Fibroblast of lung (primary cell): Measurements from ENCODE around the gene TIMM21. TPM values are rescaled to one million over a fixed set of nuclear protein-coding genes. Genes with fewer than 3 reads are reported as not detected.

ENCODE experiments used
- DNase-seq, 2 donors: peaks; one replicate each; pipeline versions ENCODE4 v3.0.0 to v3.0.0-alpha.2; 2010; ENCODE audit warnings: low read depth in 2 of 2
- H2AFZ ChIP-seq: 2 replicates; pipeline ENCODE4 v1.5.1; 2012; ENCODE audit warnings: low read length, control low read depth, inconsistent platforms
- H3K27ac ChIP-seq: 2 replicates; pipeline ENCODE4 v1.5.1; 2011; ENCODE audit warnings: low read length, control low read depth; ENCODE audit not compliant: insufficient read depth
- H3K27me3 ChIP-seq: 2 replicates; pipeline ENCODE4 v1.5.1; 2011; ENCODE audit warnings: mild to moderate bottlenecking, low read length; ENCODE audit not compliant: control insufficient read depth, insufficient read depth
- H3K36me3 ChIP-seq: 2 replicates; pipeline ENCODE4 v1.5.1; 2011; ENCODE audit warnings: low read length; ENCODE audit not compliant: control insufficient read depth, insufficient read depth
- H3K4me1 ChIP-seq: 2 replicates; pipeline ENCODE4 v1.5.1; 2011; ENCODE audit warnings: low read length; ENCODE audit not compliant: control insufficient read depth, insufficient read depth; ENCODE audit errors: extremely low read depth
- H3K4me2 ChIP-seq: 2 replicates; pipeline ENCODE4 v1.5.1; 2011; ENCODE audit warnings: low read length, control low read depth; ENCODE audit not compliant: insufficient read depth; ENCODE audit errors: extremely low read depth
- H3K4me3 ChIP-seq, 4 experiments: fragments of 200-600 bp in 1 of 4; sonication (generic) in 1 of 4; replicated peaks in 1 of 4; 2 replicates each; pipeline ENCODE4 v1.5.1; 2011 to 2016; ENCODE audit warnings: low read length in 4 of 4, low read depth in 3 of 4, mild to moderate bottlenecking in 3 of 4, control low read depth in 2 of 4, inconsistent platforms in 1 of 4, mixed read lengths in 1 of 4; ENCODE audit not compliant: insufficient read depth in 1 of 4; ENCODE audit errors: control extremely low read depth in 1 of 4
- H3K79me2 ChIP-seq: 2 replicates; pipeline ENCODE4 v1.5.1; 2012; ENCODE audit warnings: mild to moderate bottlenecking, low read length, inconsistent platforms; ENCODE audit not compliant: control insufficient read depth, insufficient read depth
- H3K9ac ChIP-seq: 2 replicates; pipeline ENCODE4 v1.5.1; 2011; ENCODE audit warnings: mild to moderate bottlenecking, low read length, control low read depth; ENCODE audit not compliant: insufficient read depth
- H3K9me3 ChIP-seq: 2 replicates; pipeline ENCODE4 v1.5.1; 2012; ENCODE audit warnings: low read depth, low read length; ENCODE audit not compliant: control insufficient read depth, insufficient read depth
- H4K20me1 ChIP-seq: 2 replicates; pipeline ENCODE4 v1.5.1; 2011; ENCODE audit warnings: low read length; ENCODE audit not compliant: control insufficient read depth, insufficient read depth; ENCODE audit errors: extremely low read depth
- EZH2 ChIP-seq: IDR thresholded peaks from 2 replicates; pipeline ENCODE4 v1.5.1; 2012; ENCODE audit warnings: low read length, control low read depth, mild to moderate bottlenecking; ENCODE audit errors: missing control alignments
- polyA plus RNA-seq, 2 donors: library from polyadenylated mRNA; depleted of rRNA in 1 of 2; stranded (reverse) in 1 of 2; unstranded in 1 of 2; fragments of >200 nt; gene quantifications; 2 replicates each; pipeline ENCODE4 v1.2.1, GENCODE V29; 2011 to 2012; ENCODE audit warnings: missing spikeins in 1 of 2
- total RNA-seq: library from RNA; depleted of rRNA; stranded (reverse); fragments of >200 nt; gene quantifications from 2 replicates; pipeline ENCODE4 v1.2.1, GENCODE V29; 2014
- TF ChIP-seq, protein P1 (sequence below), 2 donors: IDR thresholded peaks in 1 of 2; conservative IDR thresholded peaks in 1 of 2; 1 replicate in 1 of 2; 2 replicates in 1 of 2; pipeline ENCODE4 v1.5.1; 2011 to 2012; ENCODE audit warnings: low read length in 2 of 2, control low read depth in 1 of 2, inconsistent platforms in 1 of 2, low read depth in 1 of 2, mild to moderate bottlenecking in 1 of 2

Gene TIMM21
- total and polyA plus RNA-seq, 2 donors (not counting 1 experiment from before 2014, with no cell fraction given) = 20.1 to 36.6 TPM

DNA sequence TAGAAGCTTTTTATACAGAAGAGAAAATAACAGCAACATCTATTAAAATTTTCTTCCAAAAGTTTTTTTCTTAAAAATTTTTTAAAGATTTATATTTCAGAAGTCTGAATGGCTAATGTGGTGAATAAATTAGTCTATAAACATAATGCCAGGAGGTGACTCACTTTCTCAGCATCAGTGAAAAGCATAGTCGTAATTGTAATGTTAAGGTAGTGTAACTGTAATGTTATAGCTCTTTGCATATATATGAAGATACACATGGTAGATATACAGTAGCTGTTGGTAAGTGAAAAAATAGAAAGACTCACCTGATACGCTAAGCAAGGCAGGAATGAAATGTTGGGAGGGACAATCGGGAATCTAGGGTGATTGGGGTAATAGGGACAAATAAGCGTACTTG is 5.5 kb downstream of the TIMM21 start:
- TF ChIP-seq, protein P1, sequence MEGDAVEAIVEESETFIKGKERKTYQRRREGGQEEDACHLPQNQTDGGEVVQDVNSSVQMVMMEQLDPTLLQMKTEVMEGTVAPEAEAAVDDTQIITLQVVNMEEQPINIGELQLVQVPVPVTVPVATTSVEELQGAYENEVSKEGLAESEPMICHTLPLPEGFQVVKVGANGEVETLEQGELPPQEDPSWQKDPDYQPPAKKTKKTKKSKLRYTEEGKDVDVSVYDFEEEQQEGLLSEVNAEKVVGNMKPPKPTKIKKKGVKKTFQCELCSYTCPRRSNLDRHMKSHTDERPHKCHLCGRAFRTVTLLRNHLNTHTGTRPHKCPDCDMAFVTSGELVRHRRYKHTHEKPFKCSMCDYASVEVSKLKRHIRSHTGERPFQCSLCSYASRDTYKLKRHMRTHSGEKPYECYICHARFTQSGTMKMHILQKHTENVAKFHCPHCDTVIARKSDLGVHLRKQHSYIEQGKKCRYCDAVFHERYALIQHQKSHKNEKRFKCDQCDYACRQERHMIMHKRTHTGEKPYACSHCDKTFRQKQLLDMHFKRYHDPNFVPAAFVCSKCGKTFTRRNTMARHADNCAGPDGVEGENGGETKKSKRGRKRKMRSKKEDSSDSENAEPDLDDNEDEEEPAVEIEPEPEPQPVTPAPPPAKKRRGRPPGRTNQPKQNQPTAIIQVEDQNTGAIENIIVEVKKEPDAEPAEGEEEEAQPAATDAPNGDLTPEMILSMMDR (conservative IDR thresholded peaks at IDR 0.05 in 1 of 2, IDR thresholded peaks at IDR 0.05 in 1 of 2; ENCODE audit: low read depth in 1 of 2, low read length in 2 of 2) = no peak
- TF ChIP-seq EZH2 = no peak
- Histone ChIP-seq H3K36me3 (peaks cover 8% of the 10 kb centered on the region), H3K9me3 (no peaks in the 10 kb centered on the region), H3K4me2 (no peak overlapping the region), H3K4me1 (no peaks in the 10 kb centered on the region), H3K27me3 (no peaks in the 10 kb centered on the region), H4K20me1 (no peaks in the 10 kb centered on the region), H3K9ac (no peak overlapping the region), H2AFZ (no peak overlapping the region), H3K27ac (no peak overlapping the region), H3K4me3 (no peak overlapping the region), H3K79me2 (peaks cover 49% of the 10 kb centered on the region)
- DNase-seq = peak in 1 of 2 donors; percentile 16

DNA sequence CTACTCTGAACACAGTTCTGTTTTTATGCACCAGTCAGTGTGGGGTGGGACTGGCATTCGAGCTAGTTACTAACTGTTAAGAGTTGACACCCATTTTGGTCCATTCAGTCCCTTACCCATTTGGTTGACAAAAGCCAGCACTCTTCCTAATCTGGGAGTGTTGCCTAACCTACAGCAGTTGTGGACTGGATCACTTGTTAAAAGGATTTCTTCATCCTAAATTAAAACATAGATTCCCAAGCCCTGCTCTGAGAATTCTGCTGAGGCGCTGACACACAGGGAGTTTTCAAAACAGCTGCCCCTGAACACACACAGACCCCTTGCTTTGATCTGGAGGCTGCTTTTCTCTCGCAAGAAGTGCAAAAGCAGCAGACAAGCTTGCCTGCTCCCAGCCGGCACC is 6.4 kb downstream of the TIMM21 start:
- TF ChIP-seq, protein P1 (conservative IDR thresholded peaks at IDR 0.05 in 1 of 2, IDR thresholded peaks at IDR 0.05 in 1 of 2; ENCODE audit: low read depth in 1 of 2, low read length in 2 of 2) = no peak
- TF ChIP-seq EZH2 = no peak
- no peaks in the 10 kb centered on the region for H4K20me1 ChIP-seq
- H3K4me1 ChIP-seq = no peaks in the 10 kb centered on the region
- peaks cover 11% of the 10 kb centered on the region for H3K36me3 ChIP-seq
- no peak for DNase-seq
- H3K4me2 ChIP-seq = no peak overlapping the region
- H3K27me3 ChIP-seq = no peaks in the 10 kb centered on the region
- no peaks in the 10 kb centered on the region for H3K9me3 ChIP-seq
- no peak overlapping the region for H2AFZ ChIP-seq
- H3K79me2 ChIP-seq = peaks cover 40% of the 10 kb centered on the region
- no peak overlapping the region for H3K4me3 ChIP-seq
- H3K9ac ChIP-seq = no peak overlapping the region
- no peak overlapping the region for H3K27ac ChIP-seq

DNA sequence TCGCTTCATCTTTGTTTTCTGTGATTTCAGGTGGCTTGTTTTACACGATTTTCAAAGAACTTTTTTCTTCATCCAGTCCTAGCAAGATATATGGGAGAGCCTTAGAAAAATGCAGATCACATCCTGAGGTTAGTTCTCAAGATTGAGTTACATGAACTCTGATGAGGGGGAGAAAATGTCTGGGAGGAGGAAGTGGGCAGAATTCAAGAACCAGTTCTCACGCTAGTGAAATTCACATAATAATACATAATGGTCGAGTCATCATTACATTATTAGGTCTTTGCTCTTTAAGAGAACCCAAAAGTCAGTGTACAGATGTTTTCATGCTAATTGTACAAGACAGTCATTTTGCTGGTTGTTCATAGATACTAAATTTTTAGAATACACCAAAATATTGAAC is 7.0 kb downstream of the TIMM21 start:
- no peaks in the 10 kb centered on the region for H3K4me1 ChIP-seq
- no peak overlapping the region for H3K27ac ChIP-seq
- H2AFZ ChIP-seq = no peak overlapping the region
- no peaks in the 10 kb centered on the region for H4K20me1 ChIP-seq
- H3K79me2 ChIP-seq = peaks cover 35% of the 10 kb centered on the region
- no peak overlapping the region for H3K4me3 ChIP-seq
- peak in 1 of 2 donors; percentile 17 for DNase-seq
- H3K9me3 ChIP-seq = no peaks in the 10 kb centered on the region
- peaks cover 11% of the 10 kb centered on the region for H3K36me3 ChIP-seq
- H3K27me3 ChIP-seq = no peaks in the 10 kb centered on the region
- no peak for TF ChIP-seq EZH2
- TF ChIP-seq, protein P1 (conservative IDR thresholded peaks at IDR 0.05 in 1 of 2, IDR thresholded peaks at IDR 0.05 in 1 of 2; ENCODE audit: low read depth in 1 of 2, low read length in 2 of 2) = no peak
- no peak overlapping the region for H3K4me2 ChIP-seq
- H3K9ac ChIP-seq = no peak overlapping the region
